ENCODE results near the gene PIK3R5.

- no peak for TF ChIP-seq CTCF (IDR thresholded peaks at IDR 0.05 in 4 of 5, conservative IDR thresholded peaks at IDR 0.05 in 1 of 5)
- no peak for TF ChIP-seq POLR2A (IDR thresholded peaks at IDR 0.05)
Observed at GRCh38 chr17:8871081-8871581, 94.4 kb downstream of the PIK3R5 start.
